Activated CD4-positive, alpha-beta T cell treated with anti-CD3 and anti-CD28 coated beads, Interleukin-2, amount 50 U/mL, for 24 hours (primary cell): ENCODE data around the gene GOLGA2.

Source experiments
- DNase-seq, 2 donors: peaks; one replicate each; pipeline ENCODE4 v3.0.0-alpha.2; 2020; ENCODE audit warnings: low read depth in 1 of 2, low spot score in 1 of 2

The GOLGA2 gene, protein sequence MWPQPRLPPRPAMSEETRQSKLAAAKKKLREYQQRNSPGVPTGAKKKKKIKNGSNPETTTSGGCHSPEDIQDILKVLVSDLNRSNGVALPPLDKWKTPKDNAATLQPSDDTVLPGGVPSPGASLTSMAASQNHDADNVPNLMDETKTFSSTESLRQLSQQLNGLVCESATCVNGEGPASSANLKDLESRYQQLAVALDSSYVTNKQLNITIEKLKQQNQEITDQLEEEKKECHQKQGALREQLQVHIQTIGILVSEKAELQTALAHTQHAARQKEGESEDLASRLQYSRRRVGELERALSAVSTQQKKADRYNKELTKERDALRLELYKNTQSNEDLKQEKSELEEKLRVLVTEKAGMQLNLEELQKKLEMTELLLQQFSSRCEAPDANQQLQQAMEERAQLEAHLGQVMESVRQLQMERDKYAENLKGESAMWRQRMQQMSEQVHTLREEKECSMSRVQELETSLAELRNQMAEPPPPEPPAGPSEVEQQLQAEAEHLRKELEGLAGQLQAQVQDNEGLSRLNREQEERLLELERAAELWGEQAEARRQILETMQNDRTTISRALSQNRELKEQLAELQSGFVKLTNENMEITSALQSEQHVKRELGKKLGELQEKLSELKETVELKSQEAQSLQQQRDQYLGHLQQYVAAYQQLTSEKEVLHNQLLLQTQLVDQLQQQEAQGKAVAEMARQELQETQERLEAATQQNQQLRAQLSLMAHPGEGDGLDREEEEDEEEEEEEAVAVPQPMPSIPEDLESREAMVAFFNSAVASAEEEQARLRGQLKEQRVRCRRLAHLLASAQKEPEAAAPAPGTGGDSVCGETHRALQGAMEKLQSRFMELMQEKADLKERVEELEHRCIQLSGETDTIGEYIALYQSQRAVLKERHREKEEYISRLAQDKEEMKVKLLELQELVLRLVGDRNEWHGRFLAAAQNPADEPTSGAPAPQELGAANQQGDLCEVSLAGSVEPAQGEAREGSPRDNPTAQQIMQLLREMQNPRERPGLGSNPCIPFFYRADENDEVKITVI

GRCh38 chr9:128275198-128276007, at the start of gene GOLGA2:
Gene GOLGA2 (minus strand): TSS chr9:128276007. CDS start chr9:128275976, 31 bp downstream.
- DNase-seq, result no peak

DNA sequence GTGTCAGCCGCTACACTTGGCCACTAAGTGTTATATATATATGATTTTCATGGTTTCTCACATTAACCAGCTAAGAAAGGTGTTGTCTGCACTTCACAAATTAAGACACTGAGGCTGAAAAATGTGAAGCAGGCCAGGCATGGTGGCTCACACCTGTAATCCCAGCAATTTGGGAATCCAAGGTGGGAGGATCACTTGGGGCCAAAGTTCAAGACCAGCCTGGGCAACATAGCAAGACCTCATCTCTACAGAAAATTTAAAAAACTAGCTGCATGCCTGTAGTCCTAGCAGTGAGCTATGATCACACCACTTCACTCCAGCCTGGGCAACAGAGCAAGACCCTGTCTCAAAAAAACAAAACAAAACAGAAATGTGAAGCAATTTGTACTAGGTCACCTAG, 48.6 kb upstream of the GOLGA2 start:
- no peak for DNase-seq

- DNase-seq, result no peak
These were observed 48.0 kb upstream of the GOLGA2 start for GRCh38 chr9:128323791-128324190.

DNA sequence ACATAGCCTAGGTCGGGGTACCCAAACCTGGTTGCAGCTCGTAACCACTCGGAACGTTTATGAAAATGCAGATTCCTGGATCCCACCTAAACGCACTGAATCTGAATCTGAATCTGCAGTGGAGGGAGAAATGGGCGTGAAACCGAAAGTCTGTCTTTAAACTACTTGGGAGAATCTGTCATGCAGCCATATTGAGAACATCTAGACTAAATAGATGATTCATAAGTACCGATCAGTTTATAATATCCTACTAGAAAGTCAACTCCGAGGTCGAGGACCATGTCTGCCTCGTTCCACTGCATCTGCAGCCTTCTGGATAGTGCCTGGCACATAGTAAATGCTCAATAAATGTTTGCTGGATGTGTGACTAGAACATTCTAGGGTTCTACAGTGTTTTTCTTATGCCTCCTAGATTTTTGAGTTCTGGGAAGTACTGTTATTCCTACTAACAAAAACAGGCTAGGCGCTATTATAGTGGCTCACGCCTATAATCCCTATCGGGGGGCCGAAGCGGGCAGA, 47.5 kb upstream of the GOLGA2 start:
- DNase-seq, result no peak

- DNase-seq, result peak; percentile 89 to 92
These were observed 46.8 kb upstream of the GOLGA2 start, which contains the start of the genes COQ4 and TRUB2 for GRCh38 chr9:128322404-128323211. Gene COQ4 (plus strand): TSS chr9:128322839. CDS start chr9:128322859, 20 bp downstream. Gene TRUB2 (minus strand): TSS chr9:128322447. CDS start chr9:128322408, 39 bp downstream.

DNA sequence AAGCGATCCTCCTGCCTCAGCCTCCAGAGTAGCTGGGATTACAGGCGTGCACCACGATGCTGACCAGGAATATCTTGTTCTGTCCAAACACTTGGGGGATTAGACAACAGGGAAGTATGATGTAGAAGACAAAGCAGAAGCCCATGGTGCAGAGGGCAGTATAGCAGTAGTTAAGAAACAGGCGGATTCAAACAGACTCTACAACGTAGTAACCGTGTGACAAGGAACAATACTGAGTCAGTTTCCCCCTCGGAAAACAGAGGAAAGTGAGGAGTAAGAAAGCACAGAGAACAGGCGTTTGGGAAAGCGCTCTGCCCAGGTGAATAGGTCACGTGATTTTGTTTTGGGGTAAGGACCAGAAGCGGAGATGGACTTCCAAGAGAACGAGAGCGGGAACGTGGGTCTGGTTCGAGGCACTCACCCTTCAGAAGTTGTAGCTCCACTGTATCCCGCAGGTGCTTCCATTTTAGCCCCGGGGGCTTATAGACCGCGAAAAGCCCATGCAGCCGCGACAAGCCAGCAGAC, 46.1 kb upstream of the GOLGA2 start:
- no peak for DNase-seq

DNA sequence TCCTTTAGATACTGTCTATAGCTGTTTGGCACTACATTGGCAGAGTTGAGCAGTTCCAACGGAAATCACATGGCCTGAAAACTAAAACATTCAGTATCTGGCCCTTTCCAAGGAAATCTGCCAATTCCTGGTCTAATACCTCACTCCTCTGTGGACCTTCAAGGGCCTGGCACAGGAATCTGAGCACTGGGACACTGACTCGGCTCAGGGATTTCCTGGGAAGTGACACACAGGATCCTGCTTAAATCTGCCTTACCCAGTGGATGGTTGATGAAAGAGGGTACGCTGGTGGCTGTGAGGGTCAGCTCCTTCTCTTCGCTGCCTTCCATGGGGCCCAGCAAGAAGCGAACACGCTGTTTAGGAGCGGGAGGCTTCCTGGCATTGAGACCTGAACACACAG, 45.5 kb upstream of the GOLGA2 start:
- no peak for DNase-seq

- no peak for DNase-seq
These were observed 41.8 kb upstream of the GOLGA2 start for GRCh38 chr9:128317629-128318028.

DNA sequence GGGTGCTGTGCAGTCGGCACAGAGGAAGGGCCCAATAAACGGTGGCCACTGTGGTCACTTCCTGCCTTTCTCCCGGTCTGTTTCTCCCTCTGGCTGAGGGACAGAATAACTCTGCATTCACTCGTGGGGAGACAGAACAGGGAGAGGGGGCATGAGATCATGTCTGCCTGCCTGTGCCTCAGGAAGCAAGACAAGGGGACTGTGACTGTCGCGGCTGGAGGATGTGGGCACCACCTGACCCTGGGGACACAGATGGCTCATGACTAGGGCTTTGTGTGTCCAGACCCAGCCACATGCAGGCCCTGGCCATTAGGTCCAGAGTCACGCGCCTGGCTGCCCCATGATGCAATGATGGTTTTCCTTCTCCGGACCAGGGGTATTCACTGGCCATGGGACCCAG, 40.6 kb upstream of the GOLGA2 start:
- no peak for DNase-seq

GRCh38 chr9:128314697-128315096, 38.9 kb upstream of the GOLGA2 start:
- DNase-seq, result no peak

- DNase-seq, result no peak
These were observed 34.7 kb upstream of the GOLGA2 start for GRCh38 chr9:128310461-128310860.

DNA sequence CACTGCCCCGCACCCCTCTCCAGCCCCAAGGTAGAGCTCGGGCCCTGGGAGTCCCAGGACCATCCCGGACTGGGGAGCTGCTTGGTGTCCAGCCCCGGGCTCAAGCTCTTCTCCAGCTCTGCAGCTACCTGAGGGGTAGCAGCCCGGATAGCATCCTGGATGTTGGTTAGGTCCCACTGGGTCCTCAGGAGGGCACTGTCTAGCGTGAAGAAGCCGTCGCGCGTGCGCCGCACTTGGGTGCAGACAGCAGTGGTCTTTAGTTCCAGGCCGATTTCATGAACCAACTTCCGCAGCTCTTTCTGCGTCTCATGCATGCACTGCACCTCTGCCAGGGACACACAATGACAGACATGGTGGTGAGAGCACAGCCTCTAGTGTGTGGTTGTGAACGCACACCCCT, 33.7 kb upstream of the GOLGA2 start:
- DNase-seq, result no peak

- no peak for DNase-seq
These were observed 29.1 kb upstream of the GOLGA2 start for GRCh38 chr9:128304971-128305288.

- DNase-seq, result no peak
These were observed 28.5 kb upstream of the GOLGA2 start for GRCh38 chr9:128304136-128304970.

DNA sequence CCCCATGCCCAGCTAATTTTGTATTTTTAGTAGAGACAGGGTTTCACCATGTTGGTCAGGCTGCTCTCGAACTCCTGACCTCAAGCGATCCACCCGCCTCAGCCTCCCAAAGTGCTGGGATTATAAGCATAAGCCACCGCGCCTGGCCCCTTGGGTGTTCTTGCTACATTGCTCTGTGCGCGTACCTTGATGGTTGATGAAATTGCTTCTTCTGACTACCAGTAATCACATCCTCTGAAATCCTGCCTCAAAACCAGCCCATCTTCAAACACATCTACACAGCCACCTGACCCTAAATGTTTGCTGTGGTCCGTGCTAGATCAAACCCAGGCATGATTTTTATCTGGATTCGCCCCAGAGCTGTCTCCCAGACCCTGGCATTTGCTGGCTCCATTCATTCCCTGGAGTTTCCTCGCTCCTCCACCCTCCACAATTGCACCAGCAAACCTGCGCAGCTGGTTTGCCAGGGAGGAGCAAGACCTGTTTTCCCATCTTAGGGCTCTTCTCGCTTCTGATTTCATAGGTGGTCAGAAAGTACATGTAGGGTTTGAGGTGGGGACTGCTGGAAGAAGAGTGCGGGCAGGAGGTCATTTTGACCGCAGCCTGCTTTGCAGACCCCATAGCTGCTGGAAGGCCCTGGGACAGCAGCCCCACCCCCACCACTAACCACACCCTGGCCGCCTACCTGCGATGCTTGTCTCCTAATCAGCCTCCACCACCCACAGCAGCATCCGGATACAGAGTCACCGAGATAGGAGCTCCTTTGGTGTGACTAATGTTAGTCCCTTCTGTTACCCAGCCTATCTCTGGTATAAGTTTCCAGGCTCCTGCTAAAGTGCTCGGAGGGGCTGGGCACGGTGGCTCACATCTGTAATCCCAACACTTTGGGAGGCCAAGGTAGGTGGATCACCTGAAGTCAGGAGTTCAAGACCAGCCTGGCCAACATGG, 23.0 kb upstream of the GOLGA2 start:
- no peak for DNase-seq

GRCh38 chr9:128297221-128297773, 21.5 kb upstream of the GOLGA2 start:
- DNase-seq, result no peak
